ENCODE measurements around the gene AKR7A3.

The AKR7A3 gene

GRCh38 chr1:19288324-19289241 is at the start of gene AKR7A3:
Gene AKR7A3, minus strand, starts transcription at chr1:19288770. Its CDS starts 61 bp downstream, at chr1:19288709.
- peak; percentile 68 for DNase-seq

DNA sequence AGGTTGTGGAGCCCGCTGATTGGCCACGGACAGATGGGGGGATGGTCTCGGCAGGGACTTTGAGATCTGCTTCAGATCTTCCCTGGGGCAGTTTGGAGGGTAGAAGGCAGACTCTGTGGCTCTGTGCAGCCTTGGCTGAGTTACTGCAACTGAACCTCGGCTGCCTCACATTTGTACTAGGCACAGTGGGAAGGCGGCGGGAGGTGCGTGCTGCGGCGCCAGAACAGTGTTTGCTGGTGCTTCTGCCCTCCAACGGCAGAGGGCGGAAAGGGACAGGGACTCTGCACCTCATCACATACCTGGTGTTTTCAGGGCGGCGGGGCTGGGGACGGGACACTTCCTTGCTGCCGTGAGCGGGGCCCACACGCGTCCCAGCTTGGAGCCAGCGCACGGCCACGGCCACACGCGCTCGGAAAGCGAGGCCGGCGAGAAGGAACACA is 49.8 kb upstream of the AKR7A3 start:
- no peak for DNase-seq

DNA sequence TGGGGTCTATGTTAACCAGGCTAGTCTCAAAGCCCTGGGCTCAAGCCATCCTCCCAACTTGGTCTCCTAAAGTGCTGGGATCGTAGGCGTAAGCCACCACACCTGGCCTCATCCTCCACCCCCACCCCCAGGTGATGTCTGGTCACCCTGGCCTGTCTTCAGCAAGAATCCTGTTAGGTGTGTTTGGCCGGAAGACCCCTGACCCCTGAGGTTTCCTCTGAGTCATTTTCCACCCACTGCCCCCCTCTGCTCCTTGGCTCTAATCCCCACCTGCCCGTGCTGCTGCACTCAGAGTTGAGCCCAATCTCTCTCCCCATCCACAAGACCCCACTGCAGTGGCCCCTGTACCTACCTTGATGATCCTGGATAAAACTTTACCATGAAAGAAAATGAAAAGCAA is 48.7 kb upstream of the AKR7A3 start:
- no peak for DNase-seq

GRCh38 chr1:19336543-19336942 is 48.0 kb upstream of the AKR7A3 start:
- DNase-seq: no peak

DNA sequence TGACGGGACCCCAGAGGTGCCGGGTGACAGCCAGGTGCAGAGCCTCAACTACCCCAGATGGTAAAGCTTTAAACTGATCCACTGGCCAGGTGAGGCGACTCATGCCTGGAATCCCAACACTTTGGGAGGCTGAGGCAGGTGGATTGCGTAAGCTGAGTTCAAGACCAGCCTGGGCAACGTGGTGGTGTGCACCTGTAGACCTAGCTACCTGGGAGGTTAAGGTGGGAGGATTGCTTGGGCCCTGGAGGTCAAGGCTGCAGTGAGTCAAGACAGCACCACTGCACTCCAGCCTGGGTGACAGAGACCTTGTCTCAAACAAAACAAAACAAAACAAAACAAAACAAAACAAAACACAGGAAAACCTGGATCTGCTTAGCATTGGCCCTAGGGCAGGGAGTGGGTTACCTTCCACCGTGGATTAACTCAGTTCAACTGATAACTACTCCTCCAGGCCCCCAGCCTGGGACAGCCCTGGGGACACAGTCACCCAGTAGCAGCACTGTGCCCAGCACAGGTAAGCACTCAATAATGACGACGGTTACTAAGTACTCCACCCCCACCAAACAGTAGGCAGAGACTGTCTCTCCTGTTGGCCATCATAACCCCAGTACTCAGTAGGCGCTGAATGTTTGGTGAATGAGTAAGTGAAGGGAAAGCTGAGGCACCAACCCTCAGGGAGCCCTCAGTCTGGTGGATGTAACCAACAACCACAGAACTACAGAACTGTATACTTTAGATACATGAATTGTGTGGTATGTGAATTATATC is 45.2 kb upstream of the AKR7A3 start:
- no peak for DNase-seq

- DNase-seq: no peak
These were observed 44.3 kb upstream of the AKR7A3 start for GRCh38 chr1:19332832-19333231.

DNA sequence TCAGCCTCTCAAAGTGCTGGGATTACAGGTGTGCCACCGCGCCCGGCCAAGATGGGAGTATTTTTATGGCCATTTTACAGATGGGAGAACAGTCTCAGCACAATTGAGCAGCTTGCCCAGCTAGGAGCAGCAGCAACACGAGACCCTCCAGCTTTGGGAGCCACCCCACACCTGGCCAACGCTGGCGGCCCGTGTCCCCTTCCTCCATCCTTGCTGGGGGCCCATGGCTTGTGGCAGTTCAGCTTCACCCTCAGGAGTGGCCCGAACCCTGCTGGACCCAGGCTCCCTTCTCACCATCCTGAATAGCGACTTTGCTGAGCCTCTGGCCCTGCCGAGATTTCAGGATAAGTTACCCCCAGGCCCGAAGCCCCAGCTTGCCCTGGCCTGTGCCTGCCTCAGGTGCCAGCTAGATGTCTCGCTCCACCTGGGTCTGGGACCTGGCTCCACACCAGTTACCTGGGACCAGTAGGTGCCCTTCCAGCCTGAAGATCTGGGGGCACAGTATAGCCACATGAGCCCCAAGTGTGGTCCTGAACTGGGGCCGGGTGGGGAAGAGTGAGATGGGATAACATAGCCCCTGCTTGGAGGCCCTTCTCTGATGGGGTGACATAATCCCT is 42.8 kb upstream of the AKR7A3 start:
- no peak for DNase-seq

DNA sequence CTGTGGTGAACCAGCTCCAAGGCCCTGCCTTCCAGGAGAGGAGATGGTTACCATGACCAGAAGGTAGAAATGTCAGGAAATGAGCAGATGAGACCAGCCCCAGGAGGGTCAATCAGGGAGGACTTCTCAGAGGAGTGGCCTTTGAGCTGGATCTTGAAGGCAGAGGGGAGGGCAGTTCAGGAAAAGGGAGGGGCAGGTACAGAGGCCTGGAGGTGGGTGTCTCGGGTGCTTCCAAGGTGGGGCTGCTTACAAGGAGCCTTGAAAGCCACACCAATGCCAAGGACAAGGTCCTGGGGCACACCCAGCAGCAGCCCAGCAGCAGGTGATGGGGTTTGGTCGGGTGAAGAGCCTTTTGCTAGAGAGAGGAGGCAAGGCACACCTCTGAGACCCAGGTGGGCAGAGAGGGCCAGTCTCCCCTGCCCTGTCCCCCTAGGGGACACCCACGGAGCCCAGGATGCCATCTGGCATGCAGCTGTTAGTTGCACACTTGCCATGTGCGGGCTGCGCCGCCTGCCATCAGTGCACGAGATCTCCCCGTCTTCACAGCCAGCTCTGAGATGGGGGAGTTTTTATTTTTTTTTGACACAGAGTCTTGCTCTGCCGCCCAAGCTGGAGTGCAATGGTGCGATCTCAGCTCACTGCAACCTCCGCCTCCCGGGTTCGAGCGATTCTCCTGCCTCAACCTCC is 42.0 kb upstream of the AKR7A3 start:
- no peak for DNase-seq

GRCh38 chr1:19329611-19330010 is 41.0 kb upstream of the AKR7A3 start:
- no peak for DNase-seq

- DNase-seq: no peak
These were observed 40.6 kb upstream of the AKR7A3 start for GRCh38 chr1:19329188-19329587.

GRCh38 chr1:19328486-19328885 is 39.9 kb upstream of the AKR7A3 start:
- no peak for DNase-seq

- no peak for DNase-seq
These were observed 39.2 kb upstream of the AKR7A3 start for GRCh38 chr1:19327736-19328135.

DNA sequence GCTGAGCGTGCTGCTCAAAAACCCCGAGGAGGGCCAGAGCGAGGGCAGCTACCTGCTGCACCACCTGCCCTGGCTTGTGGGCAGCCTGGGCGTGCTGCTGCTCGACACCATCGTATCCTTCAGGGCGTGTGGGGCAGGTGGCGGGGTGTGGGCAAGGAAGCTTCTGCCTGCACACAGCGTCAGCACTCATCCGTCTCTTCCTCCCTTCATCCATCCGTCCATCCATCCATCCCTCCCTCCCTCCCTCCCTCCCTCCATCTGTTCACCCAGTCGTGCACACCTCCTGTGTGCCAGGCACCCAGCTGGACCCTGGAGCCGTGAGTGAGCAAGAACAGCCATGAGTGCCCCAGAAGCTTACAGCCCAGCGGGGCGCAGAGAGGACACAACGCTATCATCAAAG is 38.7 kb upstream of the AKR7A3 start:
- DNase-seq: no peak

GRCh38 chr1:19326748-19327065 is 38.1 kb upstream of the AKR7A3 start:
- DNase-seq: no peak

- DNase-seq: no peak
These were observed 37.6 kb upstream of the AKR7A3 start for GRCh38 chr1:19325958-19326747.

DNA sequence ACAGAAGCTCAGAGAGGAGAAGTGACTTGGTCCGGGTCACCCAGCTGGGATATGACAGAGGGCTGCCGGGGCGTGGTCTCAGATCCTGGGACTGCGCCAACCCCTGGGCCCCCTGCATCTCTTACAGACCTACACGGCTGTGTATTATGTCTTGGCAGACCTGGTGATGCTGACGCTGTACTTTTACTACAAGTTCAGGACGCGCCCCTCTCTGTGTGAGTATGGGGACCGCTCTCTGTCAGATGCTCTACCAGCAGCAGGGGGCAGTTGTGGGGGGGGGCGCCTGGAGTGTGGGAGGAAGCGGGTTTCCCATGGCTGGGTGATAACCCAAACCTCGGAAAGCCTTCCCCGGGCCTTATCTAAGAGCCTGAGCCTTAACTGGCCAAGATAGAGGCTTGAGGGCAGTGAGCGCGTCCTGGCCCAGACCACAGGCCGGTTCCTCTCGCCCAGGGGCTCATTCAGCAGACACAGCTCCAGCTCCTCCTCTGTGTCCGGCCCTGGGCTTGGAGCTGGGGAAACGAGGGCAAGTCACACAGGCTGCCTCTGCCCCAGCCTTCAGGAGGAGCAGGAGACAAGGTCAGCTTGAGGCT is 36.9 kb upstream of the AKR7A3 start:
- DNase-seq: no peak

GRCh38 chr1:19324665-19324990 is 36.1 kb upstream of the AKR7A3 start:
- no peak for DNase-seq

- no peak for DNase-seq
These were observed 35.6 kb upstream of the AKR7A3 start for GRCh38 chr1:19323987-19324664.

- DNase-seq: no peak
These were observed 33.9 kb upstream of the AKR7A3 start for GRCh38 chr1:19322481-19322880.

- no peak for DNase-seq
These were observed 32.5 kb upstream of the AKR7A3 start for GRCh38 chr1:19321071-19321470.

GRCh38 chr1:19319196-19319595 is 30.6 kb upstream of the AKR7A3 start:
- no peak for DNase-seq
